HG02588 (cell line): ENCODE data around the gene AGK.

Source experiments
- ATAC-seq: cut with Tn5 transposase; IDR thresholded peaks from one replicate; pipeline ENCODE4 v1.9.1; 2021; ENCODE audit warnings: mild to moderate bottlenecking, moderate library complexity; ENCODE audit not compliant: unreplicated experiment

The AGK gene

GRCh38 chr7:141585592-141586510 is 34.6 kb downstream of the AGK start:
- peak; percentile 92 for ATAC-seq

- ATAC-seq: no peak
Observed at GRCh38 chr7:141586878-141587277, 35.7 kb downstream of the AGK start.

- no peak for ATAC-seq
Observed at GRCh38 chr7:141587304-141587703, 36.1 kb downstream of the AGK start.

- no peak for ATAC-seq
Observed at GRCh38 chr7:141588912-141589311, 37.7 kb downstream of the AGK start.

GRCh38 chr7:141590071-141590470 is 38.9 kb downstream of the AGK start:
- no peak for ATAC-seq

- ATAC-seq: no peak
Observed at GRCh38 chr7:141590666-141591065, 39.5 kb downstream of the AGK start.

- ATAC-seq: no peak
Observed at GRCh38 chr7:141593134-141593533, 41.9 kb downstream of the AGK start.

- ATAC-seq: no peak
Observed at GRCh38 chr7:141597966-141598365, 46.8 kb downstream of the AGK start.

GRCh38 chr7:141598408-141598807 is 47.2 kb downstream of the AGK start:
- ATAC-seq: no peak

- no peak for ATAC-seq
Observed at GRCh38 chr7:141600168-141601006, 49.2 kb downstream of the AGK start.

GRCh38 chr7:141609576-141609975 is 58.4 kb downstream of the AGK start:
- no peak for ATAC-seq

- ATAC-seq: no peak
Observed at GRCh38 chr7:141610671-141611070, 59.5 kb downstream of the AGK start.

GRCh38 chr7:141612861-141613260 is 61.7 kb downstream of the AGK start:
- ATAC-seq: no peak

- no peak for ATAC-seq
Observed at GRCh38 chr7:141617280-141617679, 66.1 kb downstream of the AGK start.

- no peak for ATAC-seq
Observed at GRCh38 chr7:141619745-141620144, 68.5 kb downstream of the AGK start.

GRCh38 chr7:141624763-141625162 is 73.6 kb downstream of the AGK start:
- no peak for ATAC-seq

- ATAC-seq: no peak
Observed at GRCh38 chr7:141630621-141631020, 79.4 kb downstream of the AGK start.

GRCh38 chr7:141631525-141631924 is 80.3 kb downstream of the AGK start:
- ATAC-seq: no peak

GRCh38 chr7:141634065-141634464 is 82.9 kb downstream of the AGK start:
- no peak for ATAC-seq

- no peak for ATAC-seq
Observed at GRCh38 chr7:141636053-141636452, 84.8 kb downstream of the AGK start.

GRCh38 chr7:141640239-141640840 is 89.1 kb downstream of the AGK start:
- ATAC-seq: no peak
